Choroid plexus epithelial cell (primary cell): ENCODE measurements around the gene DNM1.
A peak's percentile ranks its signal among the peaks of the same experiment; 100 is the strongest.

Experiments used
- DNase-seq: peaks from one replicate; pipeline ENCODE4 v3.0.0-alpha.2; 2010; ENCODE audit warnings: low read depth
- H3K4me3 ChIP-seq: 2 replicates; pipeline ENCODE4 v1.5.1; 2011; ENCODE audit warnings: low read depth, mild to moderate bottlenecking, control low read depth, low read length, moderate library complexity
- TF ChIP-seq, protein P1 (sequence below): conservative IDR thresholded peaks from 2 replicates; pipeline ENCODE4 v1.5.1; 2011; ENCODE audit warnings: low read depth, mild to moderate bottlenecking, control low read depth, inconsistent platforms, low read length, moderate library complexity

Gene DNM1

DNA sequence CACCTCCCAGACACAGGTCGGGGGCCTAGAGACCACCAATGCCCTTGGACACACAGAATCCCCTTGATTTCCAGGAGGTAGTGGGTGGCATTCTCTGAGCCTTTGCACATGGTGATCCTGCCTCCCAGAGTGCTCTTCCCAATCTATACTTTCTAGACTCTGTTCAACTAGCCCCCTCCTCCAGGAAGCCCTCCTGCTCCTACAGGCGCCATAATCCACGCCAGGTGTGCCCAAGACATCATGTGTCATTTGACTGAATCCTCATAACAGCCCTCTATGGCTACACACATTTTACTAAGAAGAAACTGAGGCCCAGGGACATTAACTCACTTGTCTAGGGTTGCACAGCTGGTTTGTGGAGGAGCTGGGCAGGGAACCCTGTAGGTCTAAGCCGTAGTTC lies 36.0 kb upstream of the DNM1 start:
- H3K4me3 ChIP-seq: no peak overlapping the region
- TF ChIP-seq, protein P1, sequence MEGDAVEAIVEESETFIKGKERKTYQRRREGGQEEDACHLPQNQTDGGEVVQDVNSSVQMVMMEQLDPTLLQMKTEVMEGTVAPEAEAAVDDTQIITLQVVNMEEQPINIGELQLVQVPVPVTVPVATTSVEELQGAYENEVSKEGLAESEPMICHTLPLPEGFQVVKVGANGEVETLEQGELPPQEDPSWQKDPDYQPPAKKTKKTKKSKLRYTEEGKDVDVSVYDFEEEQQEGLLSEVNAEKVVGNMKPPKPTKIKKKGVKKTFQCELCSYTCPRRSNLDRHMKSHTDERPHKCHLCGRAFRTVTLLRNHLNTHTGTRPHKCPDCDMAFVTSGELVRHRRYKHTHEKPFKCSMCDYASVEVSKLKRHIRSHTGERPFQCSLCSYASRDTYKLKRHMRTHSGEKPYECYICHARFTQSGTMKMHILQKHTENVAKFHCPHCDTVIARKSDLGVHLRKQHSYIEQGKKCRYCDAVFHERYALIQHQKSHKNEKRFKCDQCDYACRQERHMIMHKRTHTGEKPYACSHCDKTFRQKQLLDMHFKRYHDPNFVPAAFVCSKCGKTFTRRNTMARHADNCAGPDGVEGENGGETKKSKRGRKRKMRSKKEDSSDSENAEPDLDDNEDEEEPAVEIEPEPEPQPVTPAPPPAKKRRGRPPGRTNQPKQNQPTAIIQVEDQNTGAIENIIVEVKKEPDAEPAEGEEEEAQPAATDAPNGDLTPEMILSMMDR: no peak
- no peak for DNase-seq

DNA sequence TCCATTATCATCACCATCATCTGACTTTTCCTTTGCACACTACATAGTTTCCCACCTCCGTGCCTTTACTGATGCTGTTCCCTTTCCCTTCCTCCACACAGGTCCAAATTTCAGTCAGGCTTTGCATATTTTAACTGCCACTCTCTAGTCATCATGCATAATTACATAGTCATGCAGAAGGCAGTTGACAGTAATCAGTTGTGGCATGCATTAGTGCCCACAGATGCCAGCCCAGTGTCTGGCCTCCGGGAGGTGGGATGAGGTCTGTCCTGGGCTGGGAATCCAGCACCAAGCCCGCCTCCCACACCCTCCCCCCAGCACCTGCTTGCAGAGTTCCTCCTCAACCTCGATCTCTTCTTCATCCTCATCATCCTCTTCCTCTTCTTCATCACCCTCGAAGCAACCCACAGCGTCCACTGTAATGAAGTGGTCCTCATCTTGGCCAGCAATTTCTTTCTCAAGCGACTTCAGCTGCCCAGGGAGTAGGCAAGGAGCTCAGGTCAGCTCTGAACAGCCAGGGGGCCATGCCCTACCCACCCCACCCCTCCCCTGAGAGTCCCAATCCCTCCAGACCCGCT lies 34.4 kb upstream of the DNM1 start:
- no peak overlapping the region for H3K4me3 ChIP-seq
- TF ChIP-seq, protein P1: no peak
- no peak for DNase-seq

GRCh38 chr9:128169492-128169891 lies 33.7 kb upstream of the DNM1 start:
- DNase-seq: no peak
- TF ChIP-seq, protein P1: no peak
- H3K4me3 ChIP-seq: no peak overlapping the region

- TF ChIP-seq, protein P1: no peak
- DNase-seq: no peak
- no peak overlapping the region for H3K4me3 ChIP-seq
Observed at GRCh38 chr9:128169925-128170324, 33.3 kb upstream of the DNM1 start.

GRCh38 chr9:128174062-128174461 lies 29.1 kb upstream of the DNM1 start:
- TF ChIP-seq, protein P1: no peak
- DNase-seq: no peak
- H3K4me3 ChIP-seq: no peak overlapping the region

GRCh38 chr9:128175102-128175563 lies 28.0 kb upstream of the DNM1 start:
- DNase-seq: peak; percentile 84
- TF ChIP-seq, protein P1: no peak
- H3K4me3 ChIP-seq: no peak overlapping the region

DNA sequence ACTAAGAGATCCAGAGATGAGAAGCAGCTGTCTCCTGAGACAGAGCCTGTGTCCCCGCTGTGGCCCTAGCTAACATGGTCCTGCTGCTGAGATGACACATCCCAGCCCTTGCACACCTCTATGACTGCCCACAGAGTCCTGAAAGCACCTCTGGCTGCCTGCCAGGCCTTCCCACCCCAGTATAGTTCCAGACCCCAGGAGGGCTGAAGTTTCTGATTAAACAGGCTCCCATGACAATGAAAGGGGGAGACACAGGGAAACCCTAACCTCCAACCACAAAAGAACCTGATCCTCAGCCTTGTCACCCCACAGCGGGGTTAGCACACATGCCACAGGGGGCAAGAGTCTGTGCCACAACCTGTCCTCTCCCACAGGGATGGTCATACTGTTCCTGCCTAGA lies 27.5 kb upstream of the DNM1 start:
- TF ChIP-seq, protein P1: no peak
- DNase-seq: no peak
- H3K4me3 ChIP-seq: no peak overlapping the region
